AG04449 (cell line): Measurements from ENCODE around the gene SGPL1.

Source experiments
- CTCF ChIA-PET: fragments of 350-600 bp; formaldehyde crosslinking; extraction: SDS; loops from one replicate; lab custom pipeline; 2021; ENCODE audit warnings: antibody characterized with exemption; lab: Yijun Ruan, JAX
- POLR2A ChIA-PET: fragments of 400-600, 350-600 bp; formaldehyde crosslinking; extraction: SDS; loops from one replicate; lab custom pipeline; 2020; ENCODE audit warnings: antibody characterized with exemption, inconsistent platforms; lab: Yijun Ruan, JAX
- DNase-seq: peaks from one replicate; pipeline ENCODE4 v3.0.0-alpha.2; 2010; ENCODE audit warnings: low read depth, low spot score
- H3K4me3 ChIP-seq: 2 replicates; pipeline ENCODE4 v1.5.1; 2011; ENCODE audit warnings: low read depth, mild to moderate bottlenecking, control low read depth, low read length
- CTCF ChIP-seq: IDR thresholded peaks from one replicate; pipeline ENCODE4 v1.5.1; 2011; ENCODE audit warnings: mild to moderate bottlenecking, moderate library complexity, low read length, control low read depth, inconsistent platforms; ENCODE audit not compliant: insufficient read depth; ENCODE audit errors: missing control alignments

SGPL1 gene

GRCh38 chr10:70930263-70931000 is 114.7 kb downstream of the SGPL1 start:
- H3K4me3 ChIP-seq: no peak overlapping the region
- TF ChIP-seq CTCF: no peak
- ChIA-PET CTCF (interaction anchor here (1.2 to 1.8 kb wide), 5 partner anchors 9 to 275 kb away, joined by 3 to 6 read pairs (median 4); no protein-coding TSS in a partner anchor), POLR2A (no interaction called here)
- no peak for DNase-seq
